ENCODE measurements around the gene TRIM71. TPM values are rescaled to one million over a fixed set of nuclear protein-coding genes. Genes with fewer than 3 reads are reported as not detected.

Gene TRIM71
- total RNA-seq, 2 donors from 2014 or later: 11.1 TPM; not detected in 1

GRCh38 chr3:32859604-32860237, 41.9 kb downstream of the TRIM71 start:
- Histone ChIP-seq H3K36me3 (no peaks in the 10 kb centered on the region), H3K4me3 (no peak overlapping the region), H3K9me3 (no peaks in the 10 kb centered on the region), H3K27me3 (replicated peaks; ENCODE audit: insufficient read depth) (no peaks in the 10 kb centered on the region), H3K27ac (no peak overlapping the region), H3K4me1 (replicated peaks) (no peaks in the 10 kb centered on the region)
- DNase-seq (ENCODE audit: low spot score): no peak
- TF ChIP-seq POLR2A (IDR thresholded peaks at IDR 0.05) (no peak), POLR2AphosphoS5 (IDR thresholded peaks at IDR 0.05) (no peak)
- intact Hi-C loops (cut with DNase I): no loop called here
- WGBS: 100% methylated on average over 4 of the region's 4 CpGs

- H3K27me3 ChIP-seq (replicated peaks; ENCODE audit: insufficient read depth): no peaks in the 10 kb centered on the region
- no peaks in the 10 kb centered on the region for H3K9me3 ChIP-seq
- intact Hi-C loops (cut with DNase I): no loop called here
- no peak overlapping the region for H3K4me3 ChIP-seq
- no peaks in the 10 kb centered on the region for H3K36me3 ChIP-seq
- 99% methylated on average over 4 of the region's 4 CpGs for WGBS
- H3K27ac ChIP-seq: no peak overlapping the region
- no peaks in the 10 kb centered on the region for H3K4me1 ChIP-seq (replicated peaks)
- no peak for DNase-seq (ENCODE audit: low spot score)
- TF ChIP-seq, protein P1, sequence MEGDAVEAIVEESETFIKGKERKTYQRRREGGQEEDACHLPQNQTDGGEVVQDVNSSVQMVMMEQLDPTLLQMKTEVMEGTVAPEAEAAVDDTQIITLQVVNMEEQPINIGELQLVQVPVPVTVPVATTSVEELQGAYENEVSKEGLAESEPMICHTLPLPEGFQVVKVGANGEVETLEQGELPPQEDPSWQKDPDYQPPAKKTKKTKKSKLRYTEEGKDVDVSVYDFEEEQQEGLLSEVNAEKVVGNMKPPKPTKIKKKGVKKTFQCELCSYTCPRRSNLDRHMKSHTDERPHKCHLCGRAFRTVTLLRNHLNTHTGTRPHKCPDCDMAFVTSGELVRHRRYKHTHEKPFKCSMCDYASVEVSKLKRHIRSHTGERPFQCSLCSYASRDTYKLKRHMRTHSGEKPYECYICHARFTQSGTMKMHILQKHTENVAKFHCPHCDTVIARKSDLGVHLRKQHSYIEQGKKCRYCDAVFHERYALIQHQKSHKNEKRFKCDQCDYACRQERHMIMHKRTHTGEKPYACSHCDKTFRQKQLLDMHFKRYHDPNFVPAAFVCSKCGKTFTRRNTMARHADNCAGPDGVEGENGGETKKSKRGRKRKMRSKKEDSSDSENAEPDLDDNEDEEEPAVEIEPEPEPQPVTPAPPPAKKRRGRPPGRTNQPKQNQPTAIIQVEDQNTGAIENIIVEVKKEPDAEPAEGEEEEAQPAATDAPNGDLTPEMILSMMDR (IDR thresholded peaks at IDR 0.05): no peak
- TF ChIP-seq POLR2AphosphoS5 (IDR thresholded peaks at IDR 0.05): no peak
- no peak for TF ChIP-seq POLR2A (IDR thresholded peaks at IDR 0.05)
Observed at GRCh38 chr3:32860499-32860898, 42.7 kb downstream of the TRIM71 start.

DNA sequence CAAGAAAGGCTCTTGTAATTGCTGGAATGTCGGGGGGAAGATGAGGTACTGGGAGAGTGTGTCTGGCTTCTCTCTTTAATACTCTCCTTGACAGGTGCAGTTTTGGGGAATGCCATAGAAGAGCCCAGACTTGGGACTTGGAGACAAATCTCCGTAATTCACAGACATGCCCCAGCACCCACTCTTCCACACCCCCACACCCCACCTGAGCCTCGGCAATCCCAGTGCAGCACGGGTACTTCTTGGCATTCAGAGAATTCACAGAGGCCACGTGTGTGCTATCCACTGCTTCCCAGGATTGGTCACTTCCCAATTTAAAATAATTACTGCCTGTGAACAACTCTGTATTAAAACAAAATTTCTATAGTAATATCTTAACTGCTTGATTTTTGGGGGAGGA, 43.9 kb downstream of the TRIM71 start:
- Histone ChIP-seq H3K36me3 (no peaks in the 10 kb centered on the region), H3K27me3 (replicated peaks; ENCODE audit: insufficient read depth) (no peaks in the 10 kb centered on the region), H3K9me3 (no peaks in the 10 kb centered on the region), H3K27ac (no peak overlapping the region), H3K4me1 (replicated peaks) (no peaks in the 10 kb centered on the region), H3K4me3 (no peak overlapping the region)
- no peak for TF ChIP-seq POLR2AphosphoS5 (IDR thresholded peaks at IDR 0.05)
- TF ChIP-seq, protein P1 (IDR thresholded peaks at IDR 0.05): no peak
- no peak for TF ChIP-seq POLR2A (IDR thresholded peaks at IDR 0.05)
- WGBS: 69% methylated on average over 5 of the region's 5 CpGs
- no peak for DNase-seq (ENCODE audit: low spot score)
- intact Hi-C loops (cut with DNase I): no loop called here

- H3K27ac ChIP-seq: no peak overlapping the region
- TF ChIP-seq POLR2AphosphoS5 (IDR thresholded peaks at IDR 0.05) (no peak), POLR2A (IDR thresholded peaks at IDR 0.05) (no peak)
- TF ChIP-seq, protein P1 (IDR thresholded peaks at IDR 0.05): no peak
- H3K36me3 ChIP-seq: no peaks in the 10 kb centered on the region
- intact Hi-C loops (cut with DNase I): no loop called here
- H3K27me3 ChIP-seq (replicated peaks; ENCODE audit: insufficient read depth): no peaks in the 10 kb centered on the region
- WGBS: 64% methylated on average over 11 of the region's 11 CpGs
- H3K4me1 ChIP-seq (replicated peaks): no peaks in the 10 kb centered on the region
- H3K9me3 ChIP-seq: no peaks in the 10 kb centered on the region
- no peak overlapping the region for H3K4me3 ChIP-seq
- no peak for DNase-seq (ENCODE audit: low spot score)
Observed at GRCh38 chr3:32862247-32862935, 44.6 kb downstream of the TRIM71 start.

DNA sequence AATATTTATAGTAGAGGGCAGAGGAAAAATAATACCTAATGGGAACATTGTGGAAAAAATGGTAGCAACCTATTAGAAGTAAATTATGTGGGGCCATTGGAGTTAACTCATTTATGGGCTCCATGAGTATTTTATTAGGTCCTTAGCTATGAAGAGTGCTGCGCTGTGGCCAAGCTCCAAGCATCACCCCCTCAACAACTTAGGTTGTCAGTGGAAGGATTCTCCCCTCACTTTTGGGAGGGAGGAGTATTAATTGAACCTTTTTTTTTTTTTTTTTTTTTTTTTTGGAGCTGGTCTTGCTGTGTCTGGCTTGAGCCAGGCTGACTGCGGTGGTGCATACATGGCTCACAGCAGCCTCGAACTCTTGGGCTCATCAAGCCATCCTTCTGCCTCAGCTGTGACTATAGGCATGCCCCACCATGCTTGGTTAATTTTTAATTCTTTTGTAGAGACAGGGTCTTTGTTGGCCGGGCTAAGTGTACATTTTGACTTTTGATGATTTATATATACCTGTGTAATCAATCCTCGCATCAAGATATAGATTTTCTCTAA, 45.2 kb downstream of the TRIM71 start:
- WGBS: 73% methylated on average over 5 of the region's 5 CpGs
- Histone ChIP-seq H3K4me3 (no peak overlapping the region), H3K27ac (no peak overlapping the region), H3K27me3 (replicated peaks; ENCODE audit: insufficient read depth) (no peaks in the 10 kb centered on the region), H3K4me1 (replicated peaks) (no peaks in the 10 kb centered on the region), H3K36me3 (no peaks in the 10 kb centered on the region), H3K9me3 (no peaks in the 10 kb centered on the region)
- DNase-seq (ENCODE audit: low spot score): no peak
- TF ChIP-seq POLR2A (IDR thresholded peaks at IDR 0.05) (no peak), POLR2AphosphoS5 (IDR thresholded peaks at IDR 0.05) (no peak)
- TF ChIP-seq, protein P1 (IDR thresholded peaks at IDR 0.05): no peak
- intact Hi-C loops (cut with DNase I): no loop called here

Measured in prostate gland (tissue), 2 donors.